Naive thymus-derived CD4-positive, alpha-beta T cell (primary cell): ENCODE results near the gene CLCN1. TPM values are rescaled to one million over a fixed set of nuclear protein-coding genes. Genes with fewer than 3 reads are reported as not detected.
A peak's percentile ranks its signal among the peaks of the same experiment; 100 is the strongest.

Experiments used
- ATAC-seq: fragments of 150-1000 bp; cut with Tn5 transposase; 2 replicates; pipeline ENCODE4 v1.10.0; 2021; ENCODE audit warnings: mild to moderate bottlenecking, moderate library complexity
- CTCF ChIA-PET: fragments of 350-600 bp; sonication (Branson Sonifier 250); formaldehyde crosslinking; loops from one replicate; lab custom pipeline; 2021; ENCODE audit warnings: antibody characterized with exemption; lab: Charles Lee
- POLR2A ChIA-PET: fragments of 350-600 bp; sonication (Branson Sonifier 250); formaldehyde crosslinking; loops from one replicate; lab custom pipeline; 2021; ENCODE audit warnings: antibody characterized with exemption, inconsistent platforms; lab: Charles Lee
- DNase-seq, 9 donors: peaks; one replicate each; pipeline versions ENCODE4 v3.0.0 to v3.0.0-alpha.2; 2020 to 2022; ENCODE audit warnings: mixed read lengths in 1 of 9
- H3K27ac ChIP-seq: one replicate; pipeline ENCODE4 v1.7.0; 2013; ENCODE audit warnings: mild to moderate bottlenecking, low read depth, low read length, moderate library complexity
- H3K27me3 ChIP-seq, 2 donors: one replicate each; pipeline ENCODE4 v1.7.0; 2013; ENCODE audit warnings: low read length in 2 of 2, mild to moderate bottlenecking in 2 of 2, moderate library complexity in 2 of 2; ENCODE audit not compliant: control insufficient read depth in 2 of 2, insufficient read depth in 2 of 2
- H3K36me3 ChIP-seq, 3 experiments: 1 replicate in 2 of 3; 2 replicates in 1 of 3; pipeline ENCODE4 v1.7.0; 2013; ENCODE audit warnings: low read length in 3 of 3, mild to moderate bottlenecking in 3 of 3, moderate library complexity in 1 of 3; ENCODE audit not compliant: insufficient read depth in 3 of 3, control insufficient read depth in 2 of 3
- H3K4me1 ChIP-seq, 2 donors: one replicate each; pipeline ENCODE4 v1.7.0; 2013; ENCODE audit warnings: low read length in 2 of 2, mild to moderate bottlenecking in 2 of 2, moderate library complexity in 1 of 2; ENCODE audit not compliant: control insufficient read depth in 2 of 2, insufficient read depth in 2 of 2
- H3K4me3 ChIP-seq: 2 replicates; pipeline ENCODE4 v1.7.0; 2013; ENCODE audit warnings: mild to moderate bottlenecking, low read length
- H3K9me3 ChIP-seq, 3 experiments: 1 replicate in 2 of 3; 2 replicates in 1 of 3; pipeline ENCODE4 v1.7.0; 2013; ENCODE audit warnings: low read length in 3 of 3; ENCODE audit not compliant: control insufficient read depth in 2 of 3
- H3K27ac Mint-ChIP-seq, 9 donors: one replicate each; pipeline ENCODE4 v1.8.0; 2020 to 2022; ENCODE audit warnings: mixed read lengths in 9 of 9, mild to moderate bottlenecking in 8 of 9, moderate library complexity in 5 of 9, inconsistent platforms in 2 of 9
- H3K27me3 Mint-ChIP-seq, 5 donors: one replicate each; pipeline ENCODE4 v1.8.0; 2021 to 2022; ENCODE audit warnings: mixed read lengths in 5 of 5, mild to moderate bottlenecking in 1 of 5
- H3K36me3 Mint-ChIP-seq, 5 donors: one replicate each; pipeline ENCODE4 v1.8.0; 2020 to 2022; ENCODE audit warnings: mixed read lengths in 5 of 5, mild to moderate bottlenecking in 3 of 5, inconsistent platforms in 1 of 5
- H3K4me1 Mint-ChIP-seq, 7 donors: one replicate each; pipeline ENCODE4 v1.8.0; 2020 to 2022; ENCODE audit warnings: mixed read lengths in 7 of 7, mild to moderate bottlenecking in 3 of 7, inconsistent platforms in 1 of 7
- H3K4me3 Mint-ChIP-seq, 10 donors: one replicate each; pipeline ENCODE4 v1.8.0; 2020 to 2022; ENCODE audit warnings: mild to moderate bottlenecking in 10 of 10, mixed read lengths in 10 of 10, moderate library complexity in 6 of 10, inconsistent platforms in 2 of 10
- H3K9me3 Mint-ChIP-seq, 11 donors: one replicate each; pipeline ENCODE4 v1.8.0; 2020 to 2022; ENCODE audit warnings: mixed read lengths in 11 of 11, mild to moderate bottlenecking in 4 of 11, inconsistent platforms in 1 of 11, moderate library complexity in 1 of 11
- intact Hi-C, 2 donors: fragments of 100-400 bp; cut with micrococcal nuclease; formaldehyde crosslinking; loops; one replicate each; pipeline ENCODE4 v1.15.1; 2023
- polyA plus RNA-seq, 2 donors: library from polyadenylated mRNA; unstranded; fragments of 300-500 nt; fragmentation: Illumina TruSeq; gene quantifications; one replicate each; pipeline ENCODE4 v1.2.3, GENCODE V29; 2021
- total RNA-seq, 6 experiments: library from RNA in 5 of 6; stranded (reverse) in 5 of 6; gene quantifications; 1 replicate in 5 of 6; 2 replicates in 1 of 6; pipeline ENCODE4 v1.2.3 and lab custom pipeline; 2021 to 2026

The CLCN1 gene
- total and polyA plus RNA-seq, 7 experiments from 2014 or later = 0.07 to 0.51 TPM; not detected in 5

DNA sequence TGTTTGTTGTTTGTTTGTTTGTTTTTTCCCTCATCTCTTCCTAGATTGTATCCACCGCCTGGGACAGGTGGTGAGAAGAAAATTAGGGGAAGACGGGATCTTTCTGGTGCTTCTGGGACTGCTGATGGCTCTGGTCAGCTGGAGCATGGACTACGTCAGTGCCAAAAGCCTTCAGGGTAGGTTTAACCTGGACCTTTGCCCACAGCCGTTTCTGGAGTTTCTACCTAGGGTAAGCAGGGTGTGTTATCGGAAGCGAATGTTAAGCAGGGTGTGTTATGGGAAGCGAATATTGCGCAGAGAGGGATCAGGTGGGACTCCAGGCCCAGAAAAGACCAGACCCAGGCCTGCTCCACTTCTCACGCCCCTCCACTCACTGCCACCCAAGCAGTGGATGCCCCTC is 4.7 kb downstream of the CLCN1 start:
- H3K27me3 Mint-ChIP-seq = peaks cover 0 to 17% (median 0%) of the 10 kb centered on the region in 5 donors
- H3K4me3 Mint-ChIP-seq = no peak overlapping the region
- no peak overlapping the region for H3K27ac ChIP-seq
- H3K4me1 ChIP-seq = peaks cover 0 to 7% of the 10 kb centered on the region in 2 donors
- POLR2A ChIA-PET = no interaction called here
- H3K27ac Mint-ChIP-seq = no peak overlapping the region
- H3K9me3 ChIP-seq = no peaks in the 10 kb centered on the region
- no peak for ATAC-seq
- DNase-seq = no peak
- H3K36me3 Mint-ChIP-seq = no peaks in the 10 kb centered on the region
- H3K4me1 Mint-ChIP-seq = peaks cover 0 to 24% (median 7%) of the 10 kb centered on the region in 7 donors
- H3K9me3 Mint-ChIP-seq = no peaks in the 10 kb centered on the region
- H3K36me3 ChIP-seq = no peaks in the 10 kb centered on the region
- intact Hi-C loops = loop anchor here in 1 of 2 donors (1.0 kb wide), 1 partner anchor 96 kb away; no protein-coding TSS in a partner anchor
- CTCF ChIA-PET = no interaction called here
- no peak overlapping the region for H3K4me3 ChIP-seq
- no peaks in the 10 kb centered on the region for H3K27me3 ChIP-seq

DNA sequence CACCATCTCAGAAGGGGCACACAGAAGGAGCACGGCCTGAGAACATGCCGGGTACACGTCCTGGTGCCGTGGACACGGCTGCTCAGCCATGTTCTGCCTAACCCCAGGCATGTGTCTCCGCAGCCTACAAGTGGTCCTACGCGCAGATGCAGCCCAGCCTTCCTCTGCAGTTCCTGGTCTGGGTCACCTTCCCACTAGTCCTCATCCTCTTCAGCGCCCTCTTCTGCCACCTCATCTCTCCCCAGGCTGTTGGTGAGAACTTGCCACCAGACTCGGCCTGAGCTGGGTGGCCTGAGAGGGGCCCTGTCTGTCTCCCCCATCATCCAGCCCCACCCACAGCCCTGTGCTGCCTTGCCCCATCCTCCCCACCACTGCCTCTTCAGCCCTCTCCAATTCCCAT is 5.3 kb downstream of the CLCN1 start:
- DNase-seq = no peak
- ChIA-PET POLR2A (no interaction called here), CTCF (no interaction called here)
- no peaks in the 10 kb centered on the region for H3K36me3 ChIP-seq
- H3K36me3 Mint-ChIP-seq = no peaks in the 10 kb centered on the region
- H3K27ac Mint-ChIP-seq = no peak overlapping the region
- H3K4me3 Mint-ChIP-seq = no peak overlapping the region
- no peaks in the 10 kb centered on the region for H3K9me3 ChIP-seq
- H3K27ac ChIP-seq = no peak overlapping the region
- intact Hi-C loops = loop anchor here in 1 of 2 donors (1.0 kb wide), 1 partner anchor 95 kb away; no protein-coding TSS in a partner anchor
- peaks cover 0 to 9% of the 10 kb centered on the region in 2 donors for H3K4me1 ChIP-seq
- H3K9me3 Mint-ChIP-seq = no peaks in the 10 kb centered on the region
- H3K4me3 ChIP-seq = no peak overlapping the region
- no peak for ATAC-seq
- H3K27me3 Mint-ChIP-seq = peaks cover 0 to 17% (median 0%) of the 10 kb centered on the region in 5 donors
- no peaks in the 10 kb centered on the region for H3K27me3 ChIP-seq
- peaks cover 0 to 26% (median 9%) of the 10 kb centered on the region in 7 donors for H3K4me1 Mint-ChIP-seq

DNA sequence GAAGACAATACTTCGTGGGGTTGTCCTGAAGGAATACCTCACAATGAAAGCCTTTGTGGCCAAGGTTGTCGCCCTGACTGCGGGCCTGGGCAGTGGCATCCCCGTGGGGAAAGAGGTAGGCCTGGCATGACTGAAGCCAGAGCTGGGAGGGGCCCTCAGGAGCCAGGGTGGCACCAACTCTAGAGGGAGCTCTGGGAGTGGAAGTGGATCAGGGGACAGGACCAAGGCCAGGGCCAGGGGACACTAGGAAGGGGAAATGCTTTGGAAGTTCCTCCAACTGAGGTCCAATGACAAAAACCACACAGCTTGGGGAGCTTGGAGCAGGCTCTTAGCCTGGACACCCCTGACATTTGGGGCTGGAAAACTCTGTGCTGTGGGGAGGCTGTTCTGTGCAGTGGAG is 5.8 kb downstream of the CLCN1 start:
- DNase-seq (no peak), ATAC-seq (peak; percentile 56)
- no peaks in the 10 kb centered on the region for H3K36me3 ChIP-seq
- intact Hi-C loops = loop anchor here in 1 of 2 donors (1.0 kb wide), 1 partner anchor 95 kb away; no protein-coding TSS in a partner anchor
- Mint-ChIP-seq H3K9me3 (peaks cover 0 to 2% (median 0%) of the 10 kb centered on the region in 11 donors), H3K4me3 (no peak overlapping the region), H3K27me3 (peaks cover 0 to 17% (median 0%) of the 10 kb centered on the region in 5 donors), H3K36me3 (no peaks in the 10 kb centered on the region), H3K27ac (no peak overlapping the region), H3K4me1 (peaks cover 0 to 23% (median 9%) of the 10 kb centered on the region in 7 donors)
- POLR2A ChIA-PET = no interaction called here
- peaks cover 0 to 9% of the 10 kb centered on the region in 2 donors for H3K4me1 ChIP-seq
- H3K9me3 ChIP-seq = no peaks in the 10 kb centered on the region
- CTCF ChIA-PET = no interaction called here
- no peak overlapping the region for H3K27ac ChIP-seq
- no peak overlapping the region for H3K4me3 ChIP-seq
- H3K27me3 ChIP-seq = no peaks in the 10 kb centered on the region

DNA sequence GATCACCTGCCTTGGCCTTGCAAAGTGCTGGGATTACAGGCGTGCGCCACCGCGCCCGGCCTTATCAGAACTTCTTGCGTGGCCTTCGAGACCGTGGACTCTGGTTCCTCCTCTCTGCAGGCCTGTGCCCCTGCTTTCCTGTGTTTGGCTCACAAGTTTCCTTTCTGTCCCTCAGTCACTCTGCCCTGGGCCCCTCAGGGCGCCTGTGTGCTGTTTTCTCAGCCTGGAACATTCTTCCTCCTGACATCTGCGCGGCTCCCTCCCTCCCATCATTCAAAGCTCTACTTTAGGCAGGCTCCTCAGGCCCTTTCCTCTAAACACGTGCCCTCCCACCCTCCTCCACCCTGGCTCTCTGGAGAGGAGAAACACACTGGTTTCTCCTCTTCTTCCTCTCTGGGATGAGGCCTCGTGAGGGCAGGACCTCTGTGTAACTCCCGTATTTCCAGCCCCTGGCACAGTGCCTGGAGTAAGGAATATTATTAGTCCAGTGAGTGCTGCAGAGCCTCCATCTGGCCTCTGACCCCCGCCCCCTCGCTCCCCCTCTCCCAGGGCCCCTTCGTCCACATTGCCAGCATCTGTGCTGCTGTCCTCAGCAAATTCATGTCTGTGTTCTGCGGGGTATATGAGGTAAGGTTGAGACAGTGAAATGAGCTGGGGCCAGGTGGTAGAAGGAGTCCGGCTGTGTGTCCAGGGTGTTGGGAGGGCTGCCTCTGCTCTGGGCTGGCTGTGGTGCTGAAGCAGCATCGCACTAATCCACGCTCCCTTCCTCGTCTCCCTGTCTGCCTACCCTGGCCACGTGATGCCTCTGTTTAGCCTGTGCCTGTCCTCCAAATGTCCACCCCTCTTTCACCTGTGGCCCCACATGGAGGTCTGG is 7.1 kb downstream of the CLCN1 start:
- H3K4me3 ChIP-seq = no peak overlapping the region
- H3K27me3 ChIP-seq = no peaks in the 10 kb centered on the region
- ChIA-PET POLR2A (no interaction called here), CTCF (interaction anchor here (1.2 kb wide), 1 partner anchor 87 kb away, joined by 3 read pairs; no protein-coding TSS in a partner anchor)
- no peak overlapping the region for H3K4me3 Mint-ChIP-seq
- H3K9me3 Mint-ChIP-seq = peaks cover 0 to 2% (median 0%) of the 10 kb centered on the region in 11 donors
- H3K36me3 Mint-ChIP-seq = no peaks in the 10 kb centered on the region
- no peak overlapping the region for H3K27ac Mint-ChIP-seq
- peaks cover 0 to 21% (median 9%) of the 10 kb centered on the region in 7 donors for H3K4me1 Mint-ChIP-seq
- peaks cover 0 to 9% of the 10 kb centered on the region in 2 donors for H3K4me1 ChIP-seq
- peaks cover 0 to 15% (median 0%) of the 10 kb centered on the region in 5 donors for H3K27me3 Mint-ChIP-seq
- H3K9me3 ChIP-seq = no peaks in the 10 kb centered on the region
- H3K36me3 ChIP-seq = no peaks in the 10 kb centered on the region
- ATAC-seq (no peak), DNase-seq (no peak)
- no peak overlapping the region for H3K27ac ChIP-seq
- intact Hi-C loops = no loop called here

DNA sequence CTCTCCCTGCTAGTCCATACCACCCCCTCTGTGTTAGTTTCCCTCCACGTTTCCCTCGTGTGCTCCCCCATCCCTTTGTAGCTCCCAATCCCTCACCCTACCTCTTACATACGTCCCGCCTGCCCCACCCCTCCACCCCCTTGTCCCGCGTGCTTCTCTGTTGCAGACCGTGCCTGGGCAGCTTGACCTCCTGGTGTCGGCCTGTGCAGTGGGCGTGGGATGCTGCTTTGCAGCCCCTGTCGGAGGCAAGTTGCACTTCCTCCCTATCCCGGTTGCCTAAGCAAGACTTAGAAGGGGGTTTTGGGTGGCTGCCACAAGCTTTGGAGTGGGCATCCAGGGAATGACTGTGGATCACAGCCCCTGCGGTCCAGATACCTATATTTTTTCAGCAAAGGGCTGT is 7.7 kb downstream of the CLCN1 start:
- H3K27ac Mint-ChIP-seq = no peak overlapping the region
- no peaks in the 10 kb centered on the region for H3K36me3 Mint-ChIP-seq
- intact Hi-C loops = no loop called here
- Histone ChIP-seq H3K4me3 (no peak overlapping the region), H3K27me3 (no peaks in the 10 kb centered on the region), H3K4me1 (peaks cover 0 to 9% of the 10 kb centered on the region in 2 donors), H3K9me3 (no peaks in the 10 kb centered on the region), H3K36me3 (no peaks in the 10 kb centered on the region), H3K27ac (no peak overlapping the region)
- no peak overlapping the region for H3K4me3 Mint-ChIP-seq
- H3K4me1 Mint-ChIP-seq = peaks cover 0 to 21% (median 10%) of the 10 kb centered on the region in 7 donors
- ChIA-PET CTCF (no interaction called here), POLR2A (no interaction called here)
- H3K9me3 Mint-ChIP-seq = peaks cover 0 to 2% (median 0%) of the 10 kb centered on the region in 11 donors
- DNase-seq = no peak
- peaks cover 0 to 13% (median 0%) of the 10 kb centered on the region in 5 donors for H3K27me3 Mint-ChIP-seq
- no peak for ATAC-seq

DNA sequence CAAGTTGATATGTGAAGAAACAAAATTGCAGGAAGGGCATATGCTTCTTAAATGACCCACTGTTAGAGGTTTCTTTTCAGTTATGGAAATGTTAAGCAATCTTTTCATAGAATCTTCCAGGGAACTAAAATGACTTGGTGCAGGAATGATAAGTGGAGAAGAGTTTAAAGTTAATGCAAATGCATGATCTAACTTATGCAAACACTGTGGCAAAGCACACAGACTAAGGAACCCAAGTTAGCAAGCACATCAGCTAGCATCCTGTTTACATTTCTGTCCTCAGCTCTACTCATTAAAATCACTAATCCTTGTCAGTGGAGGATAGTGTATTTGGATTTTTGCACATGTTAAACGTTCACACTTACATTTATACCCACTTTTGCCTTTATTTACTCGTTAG is 9.3 kb downstream of the CLCN1 start:
- ATAC-seq = no peak
- POLR2A ChIA-PET = interaction anchor here (0.9 to 1.5 kb wide), 2 partner anchors 37 to 645 kb away, joined by 3 to 4 read pairs; partner anchors contain the start of gene CASP2
- H3K36me3 Mint-ChIP-seq = no peaks in the 10 kb centered on the region

More for the DNA sequence above, 9.3 kb downstream of the CLCN1 start:
- H3K27ac ChIP-seq = no peak overlapping the region
- no peaks in the 10 kb centered on the region for H3K27me3 ChIP-seq
- Mint-ChIP-seq H3K4me3 (peak overlapping the region in 1 of 10 donors; percentile 29), H3K9me3 (peaks cover 0 to 2% (median 0%) of the 10 kb centered on the region in 11 donors), H3K27me3 (peaks cover 0 to under 1% (median 0%) of the 10 kb centered on the region in 5 donors), H3K27ac (peak overlapping the region in 1 of 9 donors; percentile 78), H3K4me1 (peaks cover 0 to 21% (median 10%) of the 10 kb centered on the region in 7 donors)
- CTCF ChIA-PET = interaction anchor here (1.0 kb wide), 1 partner anchor 12 kb away, joined by 3 read pairs; no protein-coding TSS in a partner anchor
- H3K9me3 ChIP-seq = no peaks in the 10 kb centered on the region
- H3K4me1 ChIP-seq = peaks cover 0 to 9% of the 10 kb centered on the region in 2 donors
- H3K4me3 ChIP-seq = no peak overlapping the region
- intact Hi-C loops = no loop called here
- DNase-seq = no peak
- H3K36me3 ChIP-seq = no peaks in the 10 kb centered on the region
